IMR-90 (cell line): ENCODE data around the gene C20orf144. TPM values are rescaled to one million over a fixed set of nuclear protein-coding genes. Genes with fewer than 3 reads are reported as not detected.

Experiments
- ATAC-seq: fragments of 200-7000 bp; cut with Tn5 transposase; 2 replicates; pipeline ENCODE4 v1.9.1; 2020; ENCODE audit warnings: low read depth, mild to moderate bottlenecking, moderate library complexity
- BruUV-seq: library from RNA; stranded (reverse); fragments of 400-500 nt; replicated peaks from 2 replicates; lab custom pipeline; 2021; lab: Mats Ljungman, UMichigan
- CTCF ChIA-PET: fragments of 300-600 bp; formaldehyde crosslinking; extraction: SDS; loops from one replicate; lab custom pipeline; 2021; ENCODE audit warnings: antibody characterized with exemption; lab: Yijun Ruan, JAX
- POLR2A ChIA-PET: fragments of 300-600 bp; sonication (Branson Sonifier 250); formaldehyde crosslinking; loops from one replicate; lab custom pipeline; 2022; ENCODE audit warnings: antibody characterized with exemption; ENCODE audit not compliant: unreplicated experiment; lab: Charles Lee
- DNase-seq: peaks from one replicate; pipeline ENCODE4 v3.0.0; 2013
- H2AFZ ChIP-seq: replicated peaks from 2 replicates; pipeline ENCODE3; 2013; ENCODE audit warnings: low read length, mild to moderate bottlenecking; ENCODE audit not compliant: poor library complexity
- H2AK5ac ChIP-seq: 2 replicates; pipeline ENCODE4 v1.6.1; 2013; ENCODE audit warnings: low read depth, low read length, inconsistent platforms
- H2AK9ac ChIP-seq: replicated peaks from 2 replicates; pipeline ENCODE3; 2013; ENCODE audit warnings: mild to moderate bottlenecking, low read depth, low read length, moderate library complexity; ENCODE audit not compliant: poor library complexity
- H2BK120ac ChIP-seq: 2 replicates; pipeline ENCODE4 v1.6.1; 2013; ENCODE audit warnings: low read depth, low read length, inconsistent platforms
- H2BK15ac ChIP-seq: 3 replicates; pipeline ENCODE4 v1.6.1; 2013; ENCODE audit warnings: low read depth, low read length, inconsistent platforms
- H2BK20ac ChIP-seq: 2 replicates; pipeline ENCODE4 v1.6.1; 2013; ENCODE audit warnings: low read depth, mild to moderate bottlenecking, inconsistent platforms, low read length, moderate library complexity
- H2BK5ac ChIP-seq: 2 replicates; pipeline ENCODE4 v1.6.1; 2013; ENCODE audit warnings: mild to moderate bottlenecking, low read depth, low read length, inconsistent platforms; ENCODE audit not compliant: poor library complexity, severe bottlenecking
- H3K14ac ChIP-seq: replicated peaks from 2 replicates; pipeline ENCODE4 v1.6.1; 2013; ENCODE audit warnings: low read depth, low read length, inconsistent platforms
- H3K18ac ChIP-seq: 2 replicates; pipeline ENCODE4 v1.6.1; 2013; ENCODE audit warnings: low read depth, low read length, control low read depth
- H3K23ac ChIP-seq: 2 replicates; pipeline ENCODE4 v1.6.1; 2013; ENCODE audit warnings: low read depth, low read length, inconsistent platforms
- H3K27ac ChIP-seq: 2 replicates; pipeline ENCODE4 v1.5.1; 2013; ENCODE audit warnings: mild to moderate bottlenecking, control low read depth, low read length; ENCODE audit not compliant: insufficient read depth
- H3K27me3 ChIP-seq: 2 replicates; pipeline ENCODE4 v1.6.1; 2013; ENCODE audit warnings: low read length; ENCODE audit not compliant: control insufficient read depth, insufficient read depth
- H3K36me3 ChIP-seq: 2 replicates; pipeline ENCODE4 v1.6.1; 2013; ENCODE audit warnings: low read length, mixed read lengths; ENCODE audit not compliant: control insufficient read depth, insufficient read depth
- H3K4ac ChIP-seq: 2 replicates; pipeline ENCODE4 v1.6.1; 2013; ENCODE audit warnings: low read depth, low read length, inconsistent platforms
- H3K4me1 ChIP-seq: 2 replicates; pipeline ENCODE4 v1.6.1; 2013; ENCODE audit warnings: low read length, mixed read lengths; ENCODE audit not compliant: control insufficient read depth, insufficient read depth
- H3K4me2 ChIP-seq: 2 replicates; pipeline ENCODE4 v1.6.1; 2013; ENCODE audit warnings: low read depth, mild to moderate bottlenecking, control low read depth, low read length, moderate library complexity
- H3K4me3 ChIP-seq: 2 replicates; pipeline ENCODE4 v1.5.1; 2013; ENCODE audit warnings: low read depth, mild to moderate bottlenecking, control low read depth, low read length, moderate library complexity; ENCODE audit not compliant: insufficient read depth
- H3K56ac ChIP-seq: 2 replicates; pipeline ENCODE4 v1.6.1; 2013; ENCODE audit warnings: low read length, inconsistent platforms; ENCODE audit not compliant: insufficient read depth; ENCODE audit errors: extremely low read depth
- H3K79me1 ChIP-seq, 2 experiments: 2 replicates each; pipeline ENCODE4 v1.6.1; 2013; ENCODE audit warnings: low read length in 2 of 2, inconsistent platforms in 1 of 2, low read depth in 1 of 2
- H3K9ac ChIP-seq: 2 replicates; pipeline ENCODE4 v1.6.1; 2013; ENCODE audit warnings: low read depth, low read length, control low read depth
- H3K9me1 ChIP-seq: 2 replicates; pipeline ENCODE4 v1.6.1; 2013; ENCODE audit warnings: low read length, inconsistent platforms; ENCODE audit not compliant: insufficient read depth
- H3K9me3 ChIP-seq: 2 replicates; pipeline ENCODE4 v1.6.1; 2013; ENCODE audit warnings: low read length; ENCODE audit not compliant: control insufficient read depth, insufficient read depth
- H4K20me1 ChIP-seq: 2 replicates; pipeline ENCODE4 v1.6.1; 2013; ENCODE audit warnings: low read length, inconsistent platforms; ENCODE audit not compliant: insufficient read depth
- H4K5ac ChIP-seq: 2 replicates; pipeline ENCODE4 v1.6.1; 2013; ENCODE audit warnings: mild to moderate bottlenecking, low read depth, low read length, control low read depth
- H4K8ac ChIP-seq, 2 experiments: 2 replicates each; pipeline ENCODE4 v1.6.1; 2013; ENCODE audit warnings: low read depth in 2 of 2, low read length in 2 of 2, control low read depth in 1 of 2, inconsistent platforms in 1 of 2
- H4K91ac ChIP-seq: 2 replicates; pipeline ENCODE4 v1.6.1; 2013; ENCODE audit warnings: low read depth, low read length, inconsistent platforms; ENCODE audit not compliant: insufficient read depth
- RCOR1 ChIP-seq: IDR thresholded peaks from 2 replicates; pipeline ENCODE4 v1.6.1; 2012; ENCODE audit warnings: mild to moderate bottlenecking, low read length, improper control_type of control experiment; ENCODE audit not compliant: insufficient replicate concordance
- WGBS, 2 experiments: methylation state at CpG; one replicate each; pipeline versions ENCODE4 v1.1.5 to v1.1.7; 2013; ENCODE audit warnings: missing lambda C conversion rate in 2 of 2; ENCODE audit not compliant: insufficient read length in 1 of 2; ENCODE audit errors: extremely low coverage in 2 of 2; 5-methylcytosine and 5-hydroxymethylcytosine counted together
- dilution Hi-C: fragments of 300-500 bp; cut with HindIII; formaldehyde crosslinking; loops from one replicate; pipeline ENCODE4 v1.14.3; 2018; ENCODE audit warnings: low sequenced_read_pairs; ENCODE audit not compliant: unreplicated experiment
- in situ Hi-C: fragments of 300-500 bp; cut with MboI; formaldehyde crosslinking; loops from 3 replicates; pipeline ENCODE4 v1.14.3; 2019; ENCODE audit warnings: low sequenced_read_pairs, inconsistent platforms, mixed read lengths
- intact Hi-C: fragments of 100-400 bp; cut with micrococcal nuclease; formaldehyde crosslinking; loops from 2 replicates; pipeline ENCODE4 v1.10.0; 2022
- polyA plus RNA-seq, 3 experiments: library from polyadenylated mRNA; depleted of rRNA; stranded (reverse); fragments of >200 nt; gene quantifications; 2 replicates each; pipeline ENCODE4 v1.2.3, GENCODE V29; 2012; ENCODE audit warnings: low replicate concordance in 1 of 3
- total RNA-seq: library from RNA; depleted of rRNA; stranded (reverse); fragments of >200 nt; gene quantifications from 2 replicates; pipeline ENCODE4 v1.2.3, GENCODE V29; 2012
- TF ChIP-seq, protein P1 (sequence below): fragments of 150-350 bp; IDR thresholded peaks from 2 replicates; pipeline ENCODE4 v1.6.1; 2016; ENCODE audit warnings: low read depth, mild to moderate bottlenecking, low read length, moderate library complexity, borderline replicate concordance
- TF ChIP-seq, protein P2 (sequence below): fragments of 150-350 bp; IDR thresholded peaks from 2 replicates; pipeline ENCODE4 v1.6.1; 2017; ENCODE audit warnings: mild to moderate bottlenecking, antibody characterized with exemption, low read length, low read depth

The C20orf144 gene
- total and polyA plus RNA-seq, 2 of the 4 experiments (the other 2 are of a cell fraction): under 0.01 to 0.19 TPM

DNA sequence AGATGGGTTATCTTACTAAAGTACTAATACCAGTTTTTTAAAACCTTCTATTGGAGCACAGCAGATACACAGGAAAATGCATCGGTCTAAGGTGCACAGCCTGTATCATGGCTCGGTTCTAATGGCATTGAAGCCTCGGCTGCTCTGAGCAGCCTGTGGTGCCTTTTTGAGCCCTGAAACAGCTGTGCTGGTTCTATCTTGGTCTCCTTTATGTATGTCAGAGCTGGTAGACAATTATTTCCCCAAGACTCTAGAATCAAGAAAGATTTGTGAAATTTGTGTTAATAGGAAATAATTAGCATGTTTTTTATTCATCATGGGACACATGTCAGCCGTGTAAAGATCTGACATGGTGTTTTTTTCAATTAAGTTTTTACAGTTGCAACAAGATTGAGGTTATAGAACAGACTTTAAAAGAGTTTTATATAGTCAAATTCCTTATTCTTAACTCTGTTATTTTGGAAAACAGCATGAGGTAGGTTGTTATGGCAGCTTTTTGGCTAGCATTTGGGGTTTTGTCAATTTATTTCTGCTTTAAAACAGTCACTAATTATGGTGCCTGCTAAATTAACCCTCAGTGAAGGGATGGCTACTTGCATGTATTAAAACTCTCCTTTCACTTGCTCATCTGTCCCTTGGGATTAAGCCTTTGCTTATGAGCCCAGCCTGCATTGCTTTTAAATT lies 40.3 kb upstream of the C20orf144 start:
- H4K20me1 ChIP-seq: no peaks in the 10 kb centered on the region
- POLR2A ChIA-PET: no interaction called here
- no peak overlapping the region for H4K8ac ChIP-seq
- H3K4me3 ChIP-seq: no peak overlapping the region
- H3K14ac ChIP-seq: no peak overlapping the region
- H3K4ac ChIP-seq: no peak overlapping the region
- no peak for DNase-seq
- no peaks in the 10 kb centered on the region for H3K4me1 ChIP-seq
- H3K18ac ChIP-seq: no peak overlapping the region
- no peak overlapping the region for H2BK20ac ChIP-seq
- WGBS, 2 experiments: no CpG with 5 or more reads among the region's 4 CpGs
- no peak overlapping the region for H2BK5ac ChIP-seq
- H3K56ac ChIP-seq: no peak overlapping the region
- intact Hi-C loops: loop anchor here (5.0 kb wide), 1 partner anchor 35 kb away; no protein-coding TSS in a partner anchor
- no peaks in the 10 kb centered on the region; a peak in 2 of 4 replicates for H3K79me1 ChIP-seq
- H2AK5ac ChIP-seq: no peak overlapping the region
- H3K4me2 ChIP-seq: no peak overlapping the region
- H3K27ac ChIP-seq: no peak overlapping the region
- no peak overlapping the region for H3K23ac ChIP-seq
- H4K91ac ChIP-seq: no peak overlapping the region
- no TSS peak for BruUV-seq
- no peak overlapping the region for H2BK120ac ChIP-seq
- dilution Hi-C loops: no loop called here
- H2AFZ ChIP-seq: no peak overlapping the region
- no peak overlapping the region for H2AK9ac ChIP-seq
- H3K36me3 ChIP-seq: peaks cover 23% of the 10 kb centered on the region
- TF ChIP-seq, protein P1, sequence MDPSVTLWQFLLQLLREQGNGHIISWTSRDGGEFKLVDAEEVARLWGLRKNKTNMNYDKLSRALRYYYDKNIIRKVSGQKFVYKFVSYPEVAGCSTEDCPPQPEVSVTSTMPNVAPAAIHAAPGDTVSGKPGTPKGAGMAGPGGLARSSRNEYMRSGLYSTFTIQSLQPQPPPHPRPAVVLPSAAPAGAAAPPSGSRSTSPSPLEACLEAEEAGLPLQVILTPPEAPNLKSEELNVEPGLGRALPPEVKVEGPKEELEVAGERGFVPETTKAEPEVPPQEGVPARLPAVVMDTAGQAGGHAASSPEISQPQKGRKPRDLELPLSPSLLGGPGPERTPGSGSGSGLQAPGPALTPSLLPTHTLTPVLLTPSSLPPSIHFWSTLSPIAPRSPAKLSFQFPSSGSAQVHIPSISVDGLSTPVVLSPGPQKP: no peak
- no peak for TF ChIP-seq RCOR1
- TF ChIP-seq, protein P2, sequence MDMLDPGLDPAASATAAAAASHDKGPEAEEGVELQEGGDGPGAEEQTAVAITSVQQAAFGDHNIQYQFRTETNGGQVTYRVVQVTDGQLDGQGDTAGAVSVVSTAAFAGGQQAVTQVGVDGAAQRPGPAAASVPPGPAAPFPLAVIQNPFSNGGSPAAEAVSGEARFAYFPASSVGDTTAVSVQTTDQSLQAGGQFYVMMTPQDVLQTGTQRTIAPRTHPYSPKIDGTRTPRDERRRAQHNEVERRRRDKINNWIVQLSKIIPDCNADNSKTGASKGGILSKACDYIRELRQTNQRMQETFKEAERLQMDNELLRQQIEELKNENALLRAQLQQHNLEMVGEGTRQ: no peak
- no peak for ATAC-seq
- no peaks in the 10 kb centered on the region; the same call in 1 of the 2 replicates for H3K9me1 ChIP-seq
- H3K9me3 ChIP-seq: no peaks in the 10 kb centered on the region
- in situ Hi-C loops: no loop called here
- H3K27me3 ChIP-seq: no peaks in the 10 kb centered on the region
- no peak overlapping the region for H3K9ac ChIP-seq
- CTCF ChIA-PET: no interaction called here
- no peak overlapping the region for H2BK15ac ChIP-seq
- no peak overlapping the region for H4K5ac ChIP-seq
